GM12865 (cell line): ENCODE measurements around the gene NOS1.
"Not testable (repeated sequence)": the region's sequence is repeated elsewhere in the genome, so short reads cannot be mapped to it uniquely, and the experiment has no call there.

Experiments
- DNase-seq: peaks from one replicate; pipeline ENCODE4 v3.0.0; 2010; ENCODE audit warnings: low read depth
- H3K4me3 ChIP-seq: 2 replicates; pipeline ENCODE4 v1.5.1; 2011; ENCODE audit warnings: mild to moderate bottlenecking, low read depth, low read length, control low read depth
- CTCF ChIP-seq: IDR thresholded peaks from 2 replicates; pipeline ENCODE4 v1.5.1; 2011; ENCODE audit warnings: low read length, control low read depth, low read depth, inconsistent platforms; ENCODE audit not compliant: insufficient read depth; ENCODE audit errors: missing control alignments

Gene NOS1

GRCh38 chr12:117387832-117388231 lies 26.4 kb upstream of the NOS1 start:
- no peak for TF ChIP-seq CTCF
- no peak for DNase-seq
- no peak overlapping the region for H3K4me3 ChIP-seq

- no peak overlapping the region for H3K4me3 ChIP-seq
- no peak for DNase-seq
- TF ChIP-seq CTCF, result no peak
Observed at GRCh38 chr12:117384735-117385134, 23.3 kb upstream of the NOS1 start.

GRCh38 chr12:117380083-117380482 lies 18.7 kb upstream of the NOS1 start:
- H3K4me3 ChIP-seq, result no peak overlapping the region
- DNase-seq, result no peak
- no peak for TF ChIP-seq CTCF

GRCh38 chr12:117377758-117378157 lies 16.3 kb upstream of the NOS1 start:
- peak; percentile 9 for DNase-seq
- TF ChIP-seq CTCF, result no peak
- no peak overlapping the region for H3K4me3 ChIP-seq

- TF ChIP-seq CTCF, result no peak
- DNase-seq, result no peak
- H3K4me3 ChIP-seq, result no peak overlapping the region
Observed at GRCh38 chr12:117370588-117370987, 9.2 kb upstream of the NOS1 start.

GRCh38 chr12:117370000-117370399 lies 8.6 kb upstream of the NOS1 start:
- not testable (repeated sequence) for H3K4me3 ChIP-seq, DNase-seq

- peak; percentile 76 for DNase-seq
- no peak overlapping the region for H3K4me3 ChIP-seq
- peak; percentile 89 for TF ChIP-seq CTCF
Observed at GRCh38 chr12:117367006-117367638, 5.7 kb upstream of the NOS1 start.

- no peak for TF ChIP-seq CTCF
- no peak for DNase-seq
Observed at GRCh38 chr12:117365049-117365616, 3.7 kb upstream of the NOS1 start.

More at GRCh38 chr12:117365049-117365616, 3.7 kb upstream of the NOS1 start:
- no peak overlapping the region for H3K4me3 ChIP-seq
